ENCODE data around the gene BCO2. TPM values are rescaled to one million over a fixed set of nuclear protein-coding genes. Genes with fewer than 3 reads are reported as not detected.

BCO2 gene
- total RNA-seq, 2 donors from 2014 or later, result 1.7 to 6.0 TPM

DNA sequence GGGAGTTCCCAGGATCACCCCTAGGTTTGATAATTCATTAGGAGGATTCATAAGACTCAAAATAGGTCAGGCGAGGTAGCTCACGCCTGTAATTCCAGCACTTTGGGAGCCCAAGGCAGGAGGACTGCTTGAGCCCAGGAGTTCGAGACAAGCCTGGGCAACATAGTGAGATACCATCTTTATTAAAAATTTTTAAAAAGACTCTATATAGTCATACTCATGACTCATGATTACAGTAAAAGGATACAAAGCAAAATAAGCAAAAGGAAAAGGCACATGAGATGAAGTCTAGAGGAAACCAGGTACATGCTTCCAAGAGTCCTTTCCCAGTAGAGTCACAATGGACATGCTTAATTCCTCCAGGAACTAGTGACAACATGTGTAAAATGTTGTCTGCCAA, 37.0 kb downstream of the BCO2 start:
- TF ChIP-seq, protein P1, sequence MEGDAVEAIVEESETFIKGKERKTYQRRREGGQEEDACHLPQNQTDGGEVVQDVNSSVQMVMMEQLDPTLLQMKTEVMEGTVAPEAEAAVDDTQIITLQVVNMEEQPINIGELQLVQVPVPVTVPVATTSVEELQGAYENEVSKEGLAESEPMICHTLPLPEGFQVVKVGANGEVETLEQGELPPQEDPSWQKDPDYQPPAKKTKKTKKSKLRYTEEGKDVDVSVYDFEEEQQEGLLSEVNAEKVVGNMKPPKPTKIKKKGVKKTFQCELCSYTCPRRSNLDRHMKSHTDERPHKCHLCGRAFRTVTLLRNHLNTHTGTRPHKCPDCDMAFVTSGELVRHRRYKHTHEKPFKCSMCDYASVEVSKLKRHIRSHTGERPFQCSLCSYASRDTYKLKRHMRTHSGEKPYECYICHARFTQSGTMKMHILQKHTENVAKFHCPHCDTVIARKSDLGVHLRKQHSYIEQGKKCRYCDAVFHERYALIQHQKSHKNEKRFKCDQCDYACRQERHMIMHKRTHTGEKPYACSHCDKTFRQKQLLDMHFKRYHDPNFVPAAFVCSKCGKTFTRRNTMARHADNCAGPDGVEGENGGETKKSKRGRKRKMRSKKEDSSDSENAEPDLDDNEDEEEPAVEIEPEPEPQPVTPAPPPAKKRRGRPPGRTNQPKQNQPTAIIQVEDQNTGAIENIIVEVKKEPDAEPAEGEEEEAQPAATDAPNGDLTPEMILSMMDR (IDR thresholded peaks at IDR 0.05), result no peak
- H3K27ac ChIP-seq, result no peak overlapping the region
- DNase-seq, result no peak
- intact Hi-C loops (cut with DNase I), result loop anchor here (10.0 kb wide), 1 partner anchor 903 kb away; no protein-coding TSS in a partner anchor
- H3K36me3 ChIP-seq, result no peaks in the 10 kb centered on the region
- no peaks in the 10 kb centered on the region for H3K4me1 ChIP-seq
- no peaks in the 10 kb centered on the region for H3K9me3 ChIP-seq
- H3K9ac ChIP-seq (ENCODE audit: low read depth in 2 of 2, low read length in 2 of 2), result no peak overlapping the region
- no peaks in the 10 kb centered on the region for H3K27me3 ChIP-seq
- H3K4me3 ChIP-seq, result no peak overlapping the region

DNA sequence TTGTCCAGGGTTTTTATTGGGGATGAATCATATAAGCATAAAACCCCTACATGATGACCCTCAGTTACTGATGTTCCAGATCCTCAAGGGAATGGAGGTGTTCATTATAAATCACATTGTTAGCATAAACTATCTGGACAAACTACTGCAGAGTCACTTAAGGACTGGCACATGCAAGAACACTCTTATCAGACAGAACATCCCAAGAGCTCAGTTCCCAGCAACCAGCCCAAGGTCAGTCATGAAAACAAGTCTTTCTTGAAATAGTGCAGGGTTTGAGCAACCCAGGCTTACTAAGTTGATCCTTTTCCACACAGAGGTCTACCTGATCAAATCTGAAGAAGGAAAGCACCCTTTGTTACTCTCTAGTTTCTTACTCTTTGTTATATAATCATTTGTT, 37.4 kb downstream of the BCO2 start:
- Histone ChIP-seq H3K27me3 (no peaks in the 10 kb centered on the region), H3K27ac (no peak overlapping the region), H3K4me3 (no peak overlapping the region), H3K36me3 (no peaks in the 10 kb centered on the region), H3K4me1 (no peaks in the 10 kb centered on the region), H3K9me3 (no peaks in the 10 kb centered on the region), H3K9ac (ENCODE audit: low read depth in 2 of 2, low read length in 2 of 2) (no peak overlapping the region)
- intact Hi-C loops (cut with DNase I), result loop anchor here (10.0 kb wide), 1 partner anchor 902 kb away; no protein-coding TSS in a partner anchor
- DNase-seq, result no peak
- TF ChIP-seq, protein P1 (IDR thresholded peaks at IDR 0.05), result no peak

DNA sequence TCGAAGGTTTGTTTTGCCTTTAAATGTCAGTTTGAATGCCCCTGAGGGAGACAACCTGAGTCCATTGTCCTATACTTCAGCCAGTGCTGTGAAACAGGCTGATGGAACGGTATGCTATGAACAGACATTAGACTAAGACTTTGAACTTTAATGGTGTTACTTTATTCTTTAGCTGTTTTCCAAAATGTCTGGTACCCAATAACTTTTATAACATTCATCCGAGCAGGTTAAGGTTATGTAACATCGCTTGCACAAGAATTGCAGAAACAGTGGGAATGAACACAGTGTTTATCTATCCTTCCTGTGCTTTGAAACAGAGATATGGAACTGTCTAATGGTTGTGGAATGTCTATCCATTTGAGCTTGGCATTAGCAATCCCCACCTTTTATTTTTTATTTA, 38.4 kb downstream of the BCO2 start:
- H3K36me3 ChIP-seq, result no peaks in the 10 kb centered on the region
- TF ChIP-seq, protein P1 (IDR thresholded peaks at IDR 0.05), result no peak
- no peaks in the 10 kb centered on the region for H3K27me3 ChIP-seq
- DNase-seq, result no peak
- intact Hi-C loops (cut with DNase I), result loop anchor here (10.0 kb wide), 1 partner anchor 901 kb away; no protein-coding TSS in a partner anchor
- H3K4me1 ChIP-seq, result no peaks in the 10 kb centered on the region
- no peaks in the 10 kb centered on the region for H3K9me3 ChIP-seq
- no peak overlapping the region for H3K4me3 ChIP-seq
- H3K27ac ChIP-seq, result no peak overlapping the region
- H3K9ac ChIP-seq (ENCODE audit: low read depth in 2 of 2, low read length in 2 of 2), result no peak overlapping the region

DNA sequence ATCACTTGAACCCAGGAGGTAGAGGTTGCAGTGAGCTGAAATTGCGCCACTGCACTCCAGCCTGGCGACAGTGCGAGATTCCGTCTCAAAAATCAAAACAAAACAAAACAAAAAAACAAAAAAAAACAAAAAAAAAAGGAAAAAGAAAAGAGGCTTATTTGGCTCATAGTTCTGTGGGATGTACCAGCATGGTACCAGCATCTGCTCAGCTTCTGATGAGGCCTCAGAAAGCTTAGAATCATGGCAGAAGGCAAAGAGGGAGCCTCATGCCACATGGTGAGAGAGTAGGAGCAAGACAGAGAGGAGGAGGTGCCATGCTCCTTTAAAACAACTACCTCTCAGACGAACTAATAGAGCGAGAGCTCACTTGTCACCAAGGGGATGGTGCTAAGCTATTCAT, 40.3 kb downstream of the BCO2 start:
- Histone ChIP-seq H3K9me3 (no peaks in the 10 kb centered on the region), H3K27me3 (no peaks in the 10 kb centered on the region), H3K4me1 (no peaks in the 10 kb centered on the region), H3K9ac (ENCODE audit: low read depth in 2 of 2, low read length in 2 of 2) (no peak overlapping the region), H3K36me3 (no peaks in the 10 kb centered on the region), H3K27ac (no peak overlapping the region), H3K4me3 (no peak overlapping the region)
- intact Hi-C loops (cut with DNase I), result loop anchor here (10.0 kb wide), 1 partner anchor 899 kb away; no protein-coding TSS in a partner anchor
- DNase-seq, result no peak
- TF ChIP-seq, protein P1 (IDR thresholded peaks at IDR 0.05), result no peak

DNA sequence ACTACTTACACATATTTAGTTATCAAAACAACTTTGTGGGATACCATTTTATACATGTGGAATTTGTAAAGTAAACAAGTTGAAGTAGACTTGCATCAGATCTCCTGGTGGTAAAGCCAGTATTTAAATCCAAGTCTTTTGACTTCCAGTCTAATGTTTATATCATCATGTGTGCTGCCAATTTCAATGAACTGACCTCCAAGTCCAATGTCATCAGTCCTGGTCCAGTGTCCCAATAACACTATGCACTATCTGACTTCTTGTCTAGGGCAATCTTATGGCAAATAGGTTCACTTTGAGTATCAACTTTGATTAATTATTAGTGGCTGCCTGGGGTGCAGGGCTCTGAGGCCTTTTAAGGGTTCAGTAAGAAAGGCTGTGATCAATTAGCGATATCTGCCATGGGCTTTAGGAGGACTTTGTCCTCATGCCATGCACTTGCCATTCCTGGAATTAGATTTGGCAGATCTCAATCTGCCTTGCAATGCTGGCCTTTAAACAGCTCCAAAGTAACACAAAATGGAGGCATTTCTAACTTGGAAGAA, 41.3 kb downstream of the BCO2 start:
- Histone ChIP-seq H3K27me3 (no peaks in the 10 kb centered on the region), H3K9ac (ENCODE audit: low read depth in 2 of 2, low read length in 2 of 2) (no peak overlapping the region), H3K4me1 (no peaks in the 10 kb centered on the region), H3K9me3 (no peaks in the 10 kb centered on the region), H3K27ac (no peak overlapping the region), H3K4me3 (no peak overlapping the region), H3K36me3 (no peaks in the 10 kb centered on the region)
- intact Hi-C loops (cut with DNase I), result loop anchor here (10.0 kb wide), 1 partner anchor 898 kb away; no protein-coding TSS in a partner anchor
- TF ChIP-seq, protein P1 (IDR thresholded peaks at IDR 0.05), result no peak
- DNase-seq, result no peak

Measured in colonic mucosa (tissue), 4 donors.